Activated effector memory CD4-positive, alpha-beta T cell treated with Interleukin-2 at 50 U/mL for 16 hours (primary cell): ENCODE results near the gene PVALB.

Experiments used
- DNase-seq: peaks from one replicate; pipeline ENCODE4 v3.0.0-alpha.2; 2020

PVALB gene

GRCh38 chr22:36770513-36771231 lies 46.2 kb downstream of the PVALB start:
- no peak for DNase-seq

GRCh38 chr22:36769541-36770512 lies 47.0 kb downstream of the PVALB start:
- DNase-seq = no peak

GRCh38 chr22:36768616-36769015 lies 48.2 kb downstream of the PVALB start:
- DNase-seq = no peak

- no peak for DNase-seq
These were observed 48.7 kb downstream of the PVALB start for GRCh38 chr22:36768141-36768540.

- DNase-seq = no peak
These were observed 49.6 kb downstream of the PVALB start for GRCh38 chr22:36767035-36767775.

GRCh38 chr22:36765943-36766450 lies 50.8 kb downstream of the PVALB start:
- no peak for DNase-seq

GRCh38 chr22:36765131-36765942 lies 51.5 kb downstream of the PVALB start:
- no peak for DNase-seq

- DNase-seq = no peak
These were observed 52.2 kb downstream of the PVALB start for GRCh38 chr22:36764641-36765040.

- no peak for DNase-seq
These were observed 52.8 kb downstream of the PVALB start for GRCh38 chr22:36764060-36764459.

- no peak for DNase-seq
These were observed 53.3 kb downstream of the PVALB start for GRCh38 chr22:36763576-36763975.

- DNase-seq = no peak
These were observed 54.1 kb downstream of the PVALB start for GRCh38 chr22:36762687-36763260.

GRCh38 chr22:36761553-36762240 lies 55.1 kb downstream of the PVALB start:
- no peak for DNase-seq

- no peak for DNase-seq
These were observed 56.0 kb downstream of the PVALB start for GRCh38 chr22:36760786-36761185.

GRCh38 chr22:36759481-36760159 lies 57.2 kb downstream of the PVALB start:
- no peak for DNase-seq

- no peak for DNase-seq
These were observed 58.0 kb downstream of the PVALB start for GRCh38 chr22:36758792-36759271.

GRCh38 chr22:36757668-36758211 lies 59.1 kb downstream of the PVALB start:
- peak; percentile 57 for DNase-seq

- DNase-seq = no peak
These were observed 59.8 kb downstream of the PVALB start for GRCh38 chr22:36756746-36757655.

GRCh38 chr22:36756031-36756430 lies 60.8 kb downstream of the PVALB start:
- DNase-seq = no peak

GRCh38 chr22:36755316-36755715 lies 61.5 kb downstream of the PVALB start:
- DNase-seq = no peak
